Thoracic aorta (tissue), 2 donors: ENCODE measurements around the gene CES5A. TPM values are rescaled to one million over a fixed set of nuclear protein-coding genes. Genes with fewer than 3 reads are reported as not detected.

Source experiments
- ATAC-seq: fragments of 150-250 bp; one replicate; pipeline ENCODE4 v1.8.0; 2017; ENCODE audit warnings: low read depth; ENCODE audit not compliant: insufficient number of reproducible peaks, low FRiP score
- DNase-seq: peaks from one replicate; pipeline ENCODE4 v3.0.0-alpha.2; 2020; ENCODE audit warnings: low spot score
- H3K27ac ChIP-seq, 2 donors: fragments of 200-600 bp; sonication (generic); 1 replicate in 1 of 2; 2 replicates in 1 of 2; pipeline ENCODE4 v1.5.1; 2016; ENCODE audit warnings: mild to moderate bottlenecking in 2 of 2, moderate library complexity in 2 of 2
- H3K27me3 ChIP-seq: fragments of 200-600 bp; sonication (generic); replicated peaks from 2 replicates; pipeline ENCODE4 v1.6.0; 2016; ENCODE audit warnings: mild to moderate bottlenecking; ENCODE audit not compliant: insufficient read depth
- H3K36me3 ChIP-seq: fragments of 200-600 bp; sonication (generic); one replicate; pipeline ENCODE4 v1.5.1; 2016
- H3K4me1 ChIP-seq, 2 donors: fragments of 200-600 bp; sonication (generic); 1 replicate in 1 of 2; 2 replicates in 1 of 2; pipeline versions ENCODE4 v1.5.1 to v1.6.0; 2016; ENCODE audit warnings: low read depth in 2 of 2, mild to moderate bottlenecking in 1 of 2; ENCODE audit not compliant: control insufficient read depth in 1 of 2
- H3K4me3 ChIP-seq: fragments of 200-600 bp; sonication (generic); 2 replicates; pipeline ENCODE4 v1.5.1; 2016; ENCODE audit warnings: mild to moderate bottlenecking
- H3K9me3 ChIP-seq: fragments of 200-600 bp; sonication (generic); 2 replicates; pipeline ENCODE4 v1.5.1; 2016
- total RNA-seq, 2 donors: library from RNA; depleted of rRNA; stranded (reverse); fragments of >200 nt; gene quantifications; one replicate each; pipeline versions ENCODE4 v1.1.0 to v1.2.3, GENCODE V29; 2016
- TF ChIP-seq, protein P1 (sequence below): fragments of 200-600 bp; sonication (generic); IDR thresholded peaks from one replicate; pipeline ENCODE4 v1.5.1; 2019; ENCODE audit warnings: antibody characterized with exemption

The CES5A gene
- total RNA-seq, 2 donors from 2014 or later: not detected

DNA sequence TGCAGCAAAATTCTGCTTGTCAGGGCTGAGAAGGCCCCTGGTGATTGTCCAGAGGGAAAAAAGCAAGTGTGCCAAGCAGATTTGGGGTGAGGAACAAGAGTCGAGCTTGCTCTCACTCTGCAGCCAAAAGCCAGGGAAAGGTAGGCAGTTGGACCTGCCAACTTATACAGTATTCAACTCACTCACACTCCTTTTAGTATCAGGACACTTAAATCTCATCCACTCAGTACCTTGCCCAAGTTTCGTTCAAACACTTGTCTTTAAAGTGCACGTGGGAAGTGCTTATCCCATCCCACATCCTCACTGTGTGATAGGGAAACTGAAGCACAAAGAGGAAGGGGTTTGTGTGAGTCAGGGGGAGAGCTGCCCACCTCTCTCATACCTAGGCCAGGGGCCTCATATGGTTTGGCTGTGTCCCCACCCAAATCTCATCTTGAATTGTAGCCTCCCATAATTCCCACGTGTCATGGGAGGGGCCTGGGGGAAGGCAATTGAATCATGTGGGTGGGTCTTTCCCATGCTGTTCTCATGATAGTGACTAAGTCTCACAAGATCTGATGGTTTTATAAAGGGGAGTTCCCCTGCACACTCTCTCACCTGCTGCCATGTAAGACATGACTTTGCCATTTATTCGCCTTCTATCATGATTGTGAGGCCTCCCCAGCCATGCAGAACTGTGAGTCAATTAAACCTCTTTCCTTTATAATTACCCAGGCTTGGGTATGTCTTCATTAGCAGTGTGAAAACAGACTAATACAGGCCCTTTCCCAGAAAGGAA lies 25.6 kb upstream of the CES5A start:
- Histone ChIP-seq H3K27ac (no peak overlapping the region), H3K4me3 (no peak overlapping the region), H3K9me3 (no peaks in the 10 kb centered on the region), H3K27me3 (no peaks in the 10 kb centered on the region), H3K36me3 (no peaks in the 10 kb centered on the region), H3K4me1 (no peaks in the 10 kb centered on the region)
- no peak for DNase-seq
- TF ChIP-seq, protein P1, sequence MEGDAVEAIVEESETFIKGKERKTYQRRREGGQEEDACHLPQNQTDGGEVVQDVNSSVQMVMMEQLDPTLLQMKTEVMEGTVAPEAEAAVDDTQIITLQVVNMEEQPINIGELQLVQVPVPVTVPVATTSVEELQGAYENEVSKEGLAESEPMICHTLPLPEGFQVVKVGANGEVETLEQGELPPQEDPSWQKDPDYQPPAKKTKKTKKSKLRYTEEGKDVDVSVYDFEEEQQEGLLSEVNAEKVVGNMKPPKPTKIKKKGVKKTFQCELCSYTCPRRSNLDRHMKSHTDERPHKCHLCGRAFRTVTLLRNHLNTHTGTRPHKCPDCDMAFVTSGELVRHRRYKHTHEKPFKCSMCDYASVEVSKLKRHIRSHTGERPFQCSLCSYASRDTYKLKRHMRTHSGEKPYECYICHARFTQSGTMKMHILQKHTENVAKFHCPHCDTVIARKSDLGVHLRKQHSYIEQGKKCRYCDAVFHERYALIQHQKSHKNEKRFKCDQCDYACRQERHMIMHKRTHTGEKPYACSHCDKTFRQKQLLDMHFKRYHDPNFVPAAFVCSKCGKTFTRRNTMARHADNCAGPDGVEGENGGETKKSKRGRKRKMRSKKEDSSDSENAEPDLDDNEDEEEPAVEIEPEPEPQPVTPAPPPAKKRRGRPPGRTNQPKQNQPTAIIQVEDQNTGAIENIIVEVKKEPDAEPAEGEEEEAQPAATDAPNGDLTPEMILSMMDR: no peak
- ATAC-seq: no peak

DNA sequence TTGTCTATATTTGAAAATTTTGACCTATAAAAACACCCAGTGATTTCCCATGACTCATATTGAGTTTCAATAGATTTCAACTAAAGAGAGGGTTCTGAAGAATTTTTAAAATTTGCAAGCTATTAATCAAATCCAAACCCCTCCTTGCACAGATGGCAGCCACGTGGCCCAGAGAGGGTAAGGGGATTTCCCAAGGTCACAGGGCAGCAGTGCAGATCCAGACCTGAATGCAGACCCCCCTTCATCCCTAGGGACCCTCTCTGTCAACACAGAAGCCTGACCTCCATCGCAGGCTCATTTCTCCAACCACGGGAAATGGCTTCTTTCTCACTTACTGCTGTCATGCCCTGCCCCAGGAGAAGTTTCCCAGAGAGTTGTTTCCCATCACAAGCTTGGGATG lies 24.7 kb upstream of the CES5A start:
- Histone ChIP-seq H3K27me3 (no peaks in the 10 kb centered on the region), H3K4me1 (no peaks in the 10 kb centered on the region), H3K36me3 (no peaks in the 10 kb centered on the region), H3K27ac (no peak overlapping the region), H3K9me3 (no peaks in the 10 kb centered on the region), H3K4me3 (no peak overlapping the region)
- no peak for DNase-seq
- TF ChIP-seq, protein P1: no peak
- no peak for ATAC-seq

DNA sequence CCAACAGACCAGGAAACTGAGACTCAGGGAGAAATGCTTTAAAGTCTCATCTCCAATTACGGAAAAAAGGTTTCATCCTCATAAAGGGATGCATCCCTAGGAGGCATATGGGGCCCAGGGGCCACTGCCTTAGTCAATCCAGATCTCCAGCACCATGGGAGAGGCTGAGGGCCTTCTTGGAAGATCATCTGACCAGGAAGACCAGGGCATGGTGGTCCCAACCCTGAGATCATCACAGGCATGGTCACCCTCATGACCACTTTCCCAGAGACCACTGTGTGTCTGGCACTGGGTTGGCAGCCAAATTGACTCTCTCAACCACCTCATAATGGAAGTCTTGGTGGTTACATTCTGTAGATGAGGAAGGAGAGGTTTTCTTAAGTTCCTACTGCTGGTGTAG lies 23.4 kb upstream of the CES5A start:
- DNase-seq: no peak
- Histone ChIP-seq H3K27me3 (no peaks in the 10 kb centered on the region), H3K27ac (no peak overlapping the region), H3K9me3 (no peaks in the 10 kb centered on the region), H3K4me3 (no peak overlapping the region), H3K4me1 (no peaks in the 10 kb centered on the region), H3K36me3 (no peaks in the 10 kb centered on the region)
- no peak for ATAC-seq
- TF ChIP-seq, protein P1: no peak

DNA sequence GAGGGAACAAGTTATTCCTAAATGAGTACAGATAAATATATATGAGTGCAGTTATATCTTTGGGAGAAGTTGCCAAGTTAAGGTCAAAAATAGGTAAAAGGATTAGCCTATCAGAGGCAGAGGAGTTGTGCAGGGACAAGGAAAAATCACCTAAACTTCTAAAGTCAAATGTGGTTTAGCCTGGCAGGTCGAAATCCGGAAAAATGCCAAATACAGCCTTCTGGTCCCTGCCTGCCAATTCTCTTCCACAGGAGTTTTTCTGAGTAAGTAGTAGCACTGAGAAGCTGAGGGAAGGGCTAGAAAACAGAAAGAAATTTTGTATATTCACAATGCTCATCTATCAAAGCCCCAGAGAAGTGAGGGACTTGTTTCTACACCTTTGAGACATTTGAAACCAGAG lies 17.6 kb upstream of the CES5A start:
- ATAC-seq: no peak
- Histone ChIP-seq H3K4me1 (no peaks in the 10 kb centered on the region), H3K4me3 (no peak overlapping the region), H3K27me3 (no peaks in the 10 kb centered on the region), H3K9me3 (peaks cover 3% of the 10 kb centered on the region), H3K36me3 (no peaks in the 10 kb centered on the region), H3K27ac (no peak overlapping the region)
- TF ChIP-seq, protein P1: no peak
- DNase-seq: no peak

DNA sequence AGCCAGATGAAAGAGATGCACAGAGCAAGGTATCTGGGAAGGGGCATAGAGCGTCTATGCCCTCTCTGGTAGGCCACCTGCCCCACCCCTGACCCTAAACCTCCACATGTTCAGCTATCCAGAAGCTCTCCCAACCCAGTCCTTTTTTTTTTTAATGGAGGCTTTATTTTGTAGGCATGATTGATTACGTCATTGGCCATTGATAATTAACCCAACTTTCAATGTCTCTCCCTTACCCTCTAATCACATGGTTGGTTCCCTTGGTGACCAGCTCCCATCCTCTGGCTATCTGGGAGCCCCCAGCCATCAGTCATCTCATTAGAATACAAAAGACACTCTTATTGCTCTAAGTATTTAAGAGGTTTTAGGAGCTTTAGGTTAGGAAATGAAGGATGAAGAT lies 14.3 kb upstream of the CES5A start:
- DNase-seq: no peak
- Histone ChIP-seq H3K4me3 (no peak overlapping the region), H3K9me3 (peaks cover 3% of the 10 kb centered on the region), H3K36me3 (no peaks in the 10 kb centered on the region), H3K4me1 (no peaks in the 10 kb centered on the region), H3K27me3 (no peaks in the 10 kb centered on the region), H3K27ac (no peak overlapping the region)
- TF ChIP-seq, protein P1: no peak
- no peak for ATAC-seq
